ENCODE measurements around the gene HOXD11. TPM values are rescaled to one million over a fixed set of nuclear protein-coding genes. Genes with fewer than 3 reads are reported as not detected.

Gene HOXD11
- total and polyA plus RNA-seq, 2 donors (not counting 3 experiments of a cell fraction or from before 2014, with no cell fraction given), result not detected

- ChIA-PET CTCF (interaction anchor here (0.6 to 6.0 kb wide), 35 partner anchors 9 to 1401 kb away, joined by 3 to 113 read pairs (median 5); partner anchors contain the start of gene HOXD11), POLR2A (no interaction called here)
- no peak overlapping the region for H3K27ac ChIP-seq (ENCODE audit: insufficient read depth, low read depth, low read length)
- no peak overlapping the region for H3K9ac ChIP-seq (replicated peaks; ENCODE audit: extremely low read depth, insufficient read depth, low read length)
- no peaks in the 10 kb centered on the region for H3K36me3 ChIP-seq (ENCODE audit: control insufficient read depth in 2 of 2, extremely low read depth in 1 of 2, insufficient read depth in 2 of 2, low read length in 2 of 2)
- H3K4me3 ChIP-seq (replicated peaks in 1 of 3; ENCODE audit: insufficient read depth in 1 of 3, low read depth in 1 of 3, low read length in 3 of 3), result no peak overlapping the region
- H3K9me3 ChIP-seq (replicated peaks; ENCODE audit: control insufficient read depth, insufficient read depth, low read length), result no peaks in the 10 kb centered on the region
- TF ChIP-seq GATA2 (IDR thresholded peaks at IDR 0.05; ENCODE audit: insufficient read depth, insufficient read length, low read depth, low read length) (no peak), POLR2AphosphoS5 (IDR thresholded peaks at IDR 0.05; ENCODE audit: insufficient read depth, low read depth, low read length) (no peak), JUN (IDR thresholded peaks at IDR 0.05; ENCODE audit: borderline replicate concordance, insufficient read depth, insufficient read length, low read depth) (no peak), POLR2A (IDR thresholded peaks at IDR 0.05; ENCODE audit: low read depth, low read length) (no peak), EZH2 (IDR thresholded peaks at IDR 0.05; ENCODE audit: borderline replicate concordance, low read depth, low read length, severe bottlenecking) (no peak), MAX (IDR thresholded peaks at IDR 0.05; ENCODE audit: insufficient read depth, insufficient read length) (no peak), FOS (IDR thresholded peaks at IDR 0.05; ENCODE audit: borderline replicate concordance, insufficient read depth, low read length) (no peak), MYC (IDR thresholded peaks at IDR 0.05; ENCODE audit: low read depth, low read length) (no peak)
- TF ChIP-seq, protein P1, sequence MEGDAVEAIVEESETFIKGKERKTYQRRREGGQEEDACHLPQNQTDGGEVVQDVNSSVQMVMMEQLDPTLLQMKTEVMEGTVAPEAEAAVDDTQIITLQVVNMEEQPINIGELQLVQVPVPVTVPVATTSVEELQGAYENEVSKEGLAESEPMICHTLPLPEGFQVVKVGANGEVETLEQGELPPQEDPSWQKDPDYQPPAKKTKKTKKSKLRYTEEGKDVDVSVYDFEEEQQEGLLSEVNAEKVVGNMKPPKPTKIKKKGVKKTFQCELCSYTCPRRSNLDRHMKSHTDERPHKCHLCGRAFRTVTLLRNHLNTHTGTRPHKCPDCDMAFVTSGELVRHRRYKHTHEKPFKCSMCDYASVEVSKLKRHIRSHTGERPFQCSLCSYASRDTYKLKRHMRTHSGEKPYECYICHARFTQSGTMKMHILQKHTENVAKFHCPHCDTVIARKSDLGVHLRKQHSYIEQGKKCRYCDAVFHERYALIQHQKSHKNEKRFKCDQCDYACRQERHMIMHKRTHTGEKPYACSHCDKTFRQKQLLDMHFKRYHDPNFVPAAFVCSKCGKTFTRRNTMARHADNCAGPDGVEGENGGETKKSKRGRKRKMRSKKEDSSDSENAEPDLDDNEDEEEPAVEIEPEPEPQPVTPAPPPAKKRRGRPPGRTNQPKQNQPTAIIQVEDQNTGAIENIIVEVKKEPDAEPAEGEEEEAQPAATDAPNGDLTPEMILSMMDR (IDR thresholded peaks at IDR 0.05; ENCODE audit: extremely low read depth in 1 of 2, insufficient read depth in 1 of 2, low read depth in 1 of 2, low read length in 2 of 2), result no peak
- peaks cover 93 to 98% of the 10 kb centered on the region in 2 experiments for H3K27me3 ChIP-seq (ENCODE audit: control insufficient read depth in 2 of 2, insufficient read depth in 2 of 2, low read length in 2 of 2)
- DNase-seq (ENCODE audit: low read depth, low spot score) (no peak), FAIRE-seq (no peak)
- BruUV-seq (replicated peaks), result no TSS peak
- H4K20me1 ChIP-seq (replicated peaks; ENCODE audit: control insufficient read depth, extremely low read depth, insufficient read depth, low read length), result peaks cover 6% of the 10 kb centered on the region
- H2AFZ ChIP-seq (ENCODE audit: low read depth, low read length), result no peak overlapping the region
- no peak overlapping the region for H3K4me2 ChIP-seq (ENCODE audit: insufficient read depth, low read length)
- H3K79me2 ChIP-seq (ENCODE audit: control insufficient read depth, insufficient read depth, low read length), result no peaks in the 10 kb centered on the region
- H3K4me1 ChIP-seq (ENCODE audit: control insufficient read depth, extremely low read depth, insufficient read depth, low read length), result peaks cover 5% of the 10 kb centered on the region
- dilution Hi-C loops (cut with MboI; ENCODE audit: extremely low pct_ligation_motif_present, low sequenced_read_pairs), result no loop called here
- no peaks in the 10 kb centered on the region for H3K9me1 ChIP-seq (replicated peaks; ENCODE audit: control insufficient read depth, extremely low read depth, insufficient read depth, low read length)
- intact Hi-C loops (cut with micrococcal nuclease), result loop anchor here (1.0 to 5.0 kb wide), 8 partner anchors 17 to 1396 kb away; no protein-coding TSS in a partner anchor
Measured at GRCh38 chr2:176097820-176098365, 9.2 kb upstream of the HOXD11 start.

All from endothelial cell of umbilical vein (primary cell).